Measurements from ENCODE around the gene VPS13D. TPM values are rescaled to one million over a fixed set of nuclear protein-coding genes. Genes with fewer than 3 reads are reported as not detected.

Gene VPS13D
- total RNA-seq, 1 experiment from 2014 or later = 36.5 TPM

GRCh38 chr1:12539320-12539704 is 309.5 kb downstream of the VPS13D start:
- H3K9me3 Mint-ChIP-seq (ENCODE audit: unreplicated experiment) = no peaks in the 10 kb centered on the region
- DNase-seq (ENCODE audit: unreplicated experiment) = no peak
- no peak overlapping the region for H3K4me3 Mint-ChIP-seq (ENCODE audit: unreplicated experiment)
- intact Hi-C loops (cut with micrococcal nuclease) = no loop called here
- no peak for TF ChIP-seq CTCF (IDR thresholded peaks at IDR 0.05; ENCODE audit: unreplicated experiment)
- peaks cover 5% of the 10 kb centered on the region for H3K36me3 Mint-ChIP-seq (ENCODE audit: insufficient read depth, unreplicated experiment)
- BruUV-seq (replicated peaks) = no TSS peak
- H3K27ac Mint-ChIP-seq (ENCODE audit: low read depth, unreplicated experiment) = no peak overlapping the region
- peaks cover 53% of the 10 kb centered on the region for H3K27me3 Mint-ChIP-seq (ENCODE audit: insufficient read depth, unreplicated experiment)
- no peaks in the 10 kb centered on the region for H3K4me1 Mint-ChIP-seq (ENCODE audit: insufficient read depth, unreplicated experiment)
- ChIA-PET POLR2A (interaction anchor here (1.2 kb wide), 1 partner anchor 102 kb away, joined by 3 read pairs; no protein-coding TSS in a partner anchor), CTCF (no interaction called here)

GRCh38 chr1:12539705-12540579 is 310.1 kb downstream of the VPS13D start:
- no peak for TF ChIP-seq CTCF (IDR thresholded peaks at IDR 0.05; ENCODE audit: unreplicated experiment)
- intact Hi-C loops (cut with micrococcal nuclease) = no loop called here
- H3K4me1 Mint-ChIP-seq (ENCODE audit: insufficient read depth, unreplicated experiment) = no peaks in the 10 kb centered on the region
- H3K27me3 Mint-ChIP-seq (ENCODE audit: insufficient read depth, unreplicated experiment) = peaks cover 59% of the 10 kb centered on the region
- no peaks in the 10 kb centered on the region for H3K9me3 Mint-ChIP-seq (ENCODE audit: unreplicated experiment)
- DNase-seq (ENCODE audit: unreplicated experiment) = peak; percentile 80
- ChIA-PET CTCF (interaction anchor here (1.1 kb wide), 1 partner anchor 21 kb away, joined by 3 read pairs; no protein-coding TSS in a partner anchor), POLR2A (interaction anchor here (1.2 kb wide), 1 partner anchor 103 kb away, joined by 3 read pairs; no protein-coding TSS in a partner anchor)
- no peak overlapping the region for H3K27ac Mint-ChIP-seq (ENCODE audit: low read depth, unreplicated experiment)
- H3K36me3 Mint-ChIP-seq (ENCODE audit: insufficient read depth, unreplicated experiment) = peaks cover 5% of the 10 kb centered on the region
- H3K4me3 Mint-ChIP-seq (ENCODE audit: unreplicated experiment) = no peak overlapping the region
- BruUV-seq (replicated peaks) = no TSS peak

GRCh38 chr1:12540580-12541273 is 310.9 kb downstream of the VPS13D start:
- peaks cover 5% of the 10 kb centered on the region for H3K36me3 Mint-ChIP-seq (ENCODE audit: insufficient read depth, unreplicated experiment)
- ChIA-PET CTCF (interaction anchor here (0.6 to 1.1 kb wide), 3 partner anchors 20 to 1218 kb away, joined by 3 to 7 read pairs (median 3); no protein-coding TSS in a partner anchor), POLR2A (interaction anchor here (1.2 kb wide), 1 partner anchor 104 kb away, joined by 3 read pairs; no protein-coding TSS in a partner anchor)
- H3K27ac Mint-ChIP-seq (ENCODE audit: low read depth, unreplicated experiment) = no peak overlapping the region
- H3K9me3 Mint-ChIP-seq (ENCODE audit: unreplicated experiment) = no peaks in the 10 kb centered on the region
- intact Hi-C loops (cut with micrococcal nuclease) = no loop called here
- H3K4me3 Mint-ChIP-seq (ENCODE audit: unreplicated experiment) = no peak overlapping the region
- no peaks in the 10 kb centered on the region for H3K4me1 Mint-ChIP-seq (ENCODE audit: insufficient read depth, unreplicated experiment)
- DNase-seq (ENCODE audit: unreplicated experiment) = no peak
- peaks cover 59% of the 10 kb centered on the region for H3K27me3 Mint-ChIP-seq (ENCODE audit: insufficient read depth, unreplicated experiment)
- no TSS peak for BruUV-seq (replicated peaks)
- no peak for TF ChIP-seq CTCF (IDR thresholded peaks at IDR 0.05; ENCODE audit: unreplicated experiment)

All from MCF 10A (cell line).